Endothelial cell of umbilical vein (primary cell): Measurements from ENCODE around the gene CLPX.

Source experiments
- EZH2 ChIP-seq: IDR thresholded peaks from 2 replicates; pipeline ENCODE4 v1.6.1; 2012; ENCODE audit warnings: borderline replicate concordance, low read depth, mild to moderate bottlenecking, moderate library complexity, low read length, inconsistent platforms; ENCODE audit not compliant: severe bottlenecking
- FOS ChIP-seq: IDR thresholded peaks from 2 replicates; pipeline ENCODE4 v1.6.1; 2011; ENCODE audit warnings: mild to moderate bottlenecking, low read length, moderate library complexity, borderline replicate concordance; ENCODE audit not compliant: insufficient read depth
- GATA2 ChIP-seq: IDR thresholded peaks from 2 replicates; pipeline ENCODE4 v1.7.0; 2011; ENCODE audit warnings: low read depth, mild to moderate bottlenecking, moderate library complexity, mixed read lengths, low read length; ENCODE audit not compliant: insufficient read length, insufficient read depth
- JUN ChIP-seq: IDR thresholded peaks from 2 replicates; pipeline ENCODE4 v1.6.1; 2011; ENCODE audit warnings: borderline replicate concordance, low read depth; ENCODE audit not compliant: insufficient read length, insufficient read depth
- POLR2A ChIP-seq: IDR thresholded peaks from 2 replicates; pipeline ENCODE4 v1.6.1; 2012; ENCODE audit warnings: low read depth, mild to moderate bottlenecking, control low read depth, low read length
- POLR2AphosphoS5 ChIP-seq: IDR thresholded peaks from 2 replicates; pipeline ENCODE4 v1.6.1; 2012; ENCODE audit warnings: low read depth, mild to moderate bottlenecking, control low read depth, low read length, moderate library complexity; ENCODE audit not compliant: insufficient read depth
- TF ChIP-seq, protein P1 (sequence below), 2 donors: IDR thresholded peaks; 1 replicate in 1 of 2; 2 replicates in 1 of 2; pipeline ENCODE4 v1.5.1; 2011; ENCODE audit warnings: low read length in 2 of 2, mild to moderate bottlenecking in 2 of 2, moderate library complexity in 2 of 2, control low read depth in 1 of 2, inconsistent platforms in 1 of 2, low read depth in 1 of 2; ENCODE audit not compliant: insufficient read depth in 1 of 2; ENCODE audit errors: extremely low read depth in 1 of 2
- TF ChIP-seq, protein P2 (sequence below): IDR thresholded peaks from 2 replicates; pipeline ENCODE4 v1.6.1; 2011; ENCODE audit not compliant: insufficient read depth, insufficient read length

- TF ChIP-seq, protein P1, sequence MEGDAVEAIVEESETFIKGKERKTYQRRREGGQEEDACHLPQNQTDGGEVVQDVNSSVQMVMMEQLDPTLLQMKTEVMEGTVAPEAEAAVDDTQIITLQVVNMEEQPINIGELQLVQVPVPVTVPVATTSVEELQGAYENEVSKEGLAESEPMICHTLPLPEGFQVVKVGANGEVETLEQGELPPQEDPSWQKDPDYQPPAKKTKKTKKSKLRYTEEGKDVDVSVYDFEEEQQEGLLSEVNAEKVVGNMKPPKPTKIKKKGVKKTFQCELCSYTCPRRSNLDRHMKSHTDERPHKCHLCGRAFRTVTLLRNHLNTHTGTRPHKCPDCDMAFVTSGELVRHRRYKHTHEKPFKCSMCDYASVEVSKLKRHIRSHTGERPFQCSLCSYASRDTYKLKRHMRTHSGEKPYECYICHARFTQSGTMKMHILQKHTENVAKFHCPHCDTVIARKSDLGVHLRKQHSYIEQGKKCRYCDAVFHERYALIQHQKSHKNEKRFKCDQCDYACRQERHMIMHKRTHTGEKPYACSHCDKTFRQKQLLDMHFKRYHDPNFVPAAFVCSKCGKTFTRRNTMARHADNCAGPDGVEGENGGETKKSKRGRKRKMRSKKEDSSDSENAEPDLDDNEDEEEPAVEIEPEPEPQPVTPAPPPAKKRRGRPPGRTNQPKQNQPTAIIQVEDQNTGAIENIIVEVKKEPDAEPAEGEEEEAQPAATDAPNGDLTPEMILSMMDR (IDR thresholded peaks at IDR 0.05; ENCODE audit: extremely low read depth in 1 of 2, insufficient read depth in 1 of 2, low read depth in 1 of 2, low read length in 2 of 2): no peak
- TF ChIP-seq POLR2AphosphoS5 (no peak), POLR2A (no peak), FOS (no peak), EZH2 (no peak), GATA2 (no peak), JUN (no peak)
- TF ChIP-seq, protein P2, sequence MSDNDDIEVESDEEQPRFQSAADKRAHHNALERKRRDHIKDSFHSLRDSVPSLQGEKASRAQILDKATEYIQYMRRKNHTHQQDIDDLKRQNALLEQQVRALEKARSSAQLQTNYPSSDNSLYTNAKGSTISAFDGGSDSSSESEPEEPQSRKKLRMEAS: no peak
These were observed 47.4 kb upstream of the CLPX start for GRCh38 chr15:65232520-65232919.
